Measurements from ENCODE around the gene ATP2A3.

GRCh38 chr17:3911271-3912053 is 52.8 kb downstream of the ATP2A3 start:
- TF ChIP-seq, protein P1, sequence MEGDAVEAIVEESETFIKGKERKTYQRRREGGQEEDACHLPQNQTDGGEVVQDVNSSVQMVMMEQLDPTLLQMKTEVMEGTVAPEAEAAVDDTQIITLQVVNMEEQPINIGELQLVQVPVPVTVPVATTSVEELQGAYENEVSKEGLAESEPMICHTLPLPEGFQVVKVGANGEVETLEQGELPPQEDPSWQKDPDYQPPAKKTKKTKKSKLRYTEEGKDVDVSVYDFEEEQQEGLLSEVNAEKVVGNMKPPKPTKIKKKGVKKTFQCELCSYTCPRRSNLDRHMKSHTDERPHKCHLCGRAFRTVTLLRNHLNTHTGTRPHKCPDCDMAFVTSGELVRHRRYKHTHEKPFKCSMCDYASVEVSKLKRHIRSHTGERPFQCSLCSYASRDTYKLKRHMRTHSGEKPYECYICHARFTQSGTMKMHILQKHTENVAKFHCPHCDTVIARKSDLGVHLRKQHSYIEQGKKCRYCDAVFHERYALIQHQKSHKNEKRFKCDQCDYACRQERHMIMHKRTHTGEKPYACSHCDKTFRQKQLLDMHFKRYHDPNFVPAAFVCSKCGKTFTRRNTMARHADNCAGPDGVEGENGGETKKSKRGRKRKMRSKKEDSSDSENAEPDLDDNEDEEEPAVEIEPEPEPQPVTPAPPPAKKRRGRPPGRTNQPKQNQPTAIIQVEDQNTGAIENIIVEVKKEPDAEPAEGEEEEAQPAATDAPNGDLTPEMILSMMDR (conservative IDR thresholded peaks at IDR 0.05; ENCODE audit: low read depth, low read length): no peak
- TF ChIP-seq EZH2 (IDR thresholded peaks at IDR 0.05; ENCODE audit: low read length, unreplicated experiment): no peak
